IMR-90 (cell line): ENCODE data around the gene SLC44A2.

Experiments used
- BHLHE40 ChIP-seq: fragments of 150-350 bp; IDR thresholded peaks from 2 replicates; pipeline ENCODE4 v1.6.1; 2016; ENCODE audit warnings: mild to moderate bottlenecking, low read depth, low read length
- CTCF ChIP-seq: conservative IDR thresholded peaks from 2 replicates; pipeline ENCODE4 v1.5.1; 2012; ENCODE audit warnings: mild to moderate bottlenecking, low read depth, low read length, improper control_type of control experiment
- POLR2A ChIP-seq: IDR thresholded peaks from 2 replicates; pipeline ENCODE4 v1.6.1; 2012; ENCODE audit warnings: mild to moderate bottlenecking, low read depth, low read length
- RAD21 ChIP-seq: IDR thresholded peaks from 2 replicates; pipeline ENCODE4 v1.6.1; 2012; ENCODE audit warnings: low read length, improper control_type of control experiment
- RCOR1 ChIP-seq: IDR thresholded peaks from 2 replicates; pipeline ENCODE4 v1.6.1; 2012; ENCODE audit warnings: mild to moderate bottlenecking, low read length, improper control_type of control experiment; ENCODE audit not compliant: insufficient replicate concordance
- SMC3 ChIP-seq: fragments of 150-350 bp; IDR thresholded peaks from 2 replicates; pipeline ENCODE4 v1.6.1; 2016; ENCODE audit warnings: low read depth, mild to moderate bottlenecking, antibody characterized with exemption, low read length, moderate library complexity
- TF ChIP-seq, protein P1 (sequence below): fragments of 150-350 bp; IDR thresholded peaks from 2 replicates; pipeline ENCODE4 v1.6.1; 2017; ENCODE audit warnings: mild to moderate bottlenecking, antibody characterized with exemption, low read length, low read depth

DNA sequence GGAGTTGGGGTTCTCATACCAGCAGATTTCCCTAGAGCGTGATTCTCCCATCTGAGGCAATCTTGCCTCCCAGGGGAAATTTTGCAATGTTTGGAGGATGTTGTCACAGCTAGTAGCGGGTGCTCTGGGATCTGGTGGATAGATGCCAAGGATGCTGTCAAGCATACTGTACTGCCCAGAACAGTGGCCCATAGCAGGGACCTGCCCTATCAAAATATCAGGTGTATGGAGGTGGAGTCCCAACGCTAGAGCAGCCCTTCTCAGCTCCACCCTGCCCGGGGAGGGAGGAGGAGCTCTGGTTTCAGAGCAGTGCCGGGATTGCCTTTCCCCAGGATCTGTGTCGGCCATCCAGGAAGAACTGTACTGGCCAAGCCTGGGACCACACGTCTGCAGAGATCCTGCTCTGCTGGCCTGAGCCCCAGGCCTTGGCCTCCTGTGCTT is 65.0 kb downstream of the SLC44A2 start:
- no peak for TF ChIP-seq CTCF
- TF ChIP-seq, protein P1, sequence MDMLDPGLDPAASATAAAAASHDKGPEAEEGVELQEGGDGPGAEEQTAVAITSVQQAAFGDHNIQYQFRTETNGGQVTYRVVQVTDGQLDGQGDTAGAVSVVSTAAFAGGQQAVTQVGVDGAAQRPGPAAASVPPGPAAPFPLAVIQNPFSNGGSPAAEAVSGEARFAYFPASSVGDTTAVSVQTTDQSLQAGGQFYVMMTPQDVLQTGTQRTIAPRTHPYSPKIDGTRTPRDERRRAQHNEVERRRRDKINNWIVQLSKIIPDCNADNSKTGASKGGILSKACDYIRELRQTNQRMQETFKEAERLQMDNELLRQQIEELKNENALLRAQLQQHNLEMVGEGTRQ, result no peak
- TF ChIP-seq BHLHE40, result no peak
- no peak for TF ChIP-seq POLR2A
- no peak for TF ChIP-seq SMC3
- TF ChIP-seq RAD21, result no peak
- no peak for TF ChIP-seq RCOR1
